Measurements from ENCODE around the gene PTPN13.

Gene PTPN13

DNA sequence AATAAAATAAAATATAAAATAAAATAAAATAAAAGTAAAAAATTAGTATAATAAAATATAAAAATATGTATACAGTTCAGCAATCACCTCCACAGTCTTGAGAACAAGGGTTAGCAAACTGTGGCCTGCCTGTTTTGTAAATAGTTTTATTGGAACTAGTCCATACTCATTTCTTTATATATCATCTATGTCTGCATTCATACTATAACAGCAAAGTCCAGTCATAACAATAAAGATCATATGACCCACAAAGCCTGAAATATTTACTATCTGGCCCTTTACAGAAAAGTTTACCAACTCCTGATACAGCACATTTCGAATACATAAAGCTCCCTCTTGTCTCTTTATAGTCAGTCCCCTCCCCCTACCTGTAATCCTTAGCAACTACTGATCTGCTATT lies 143.1 kb downstream of the PTPN13 start:
- Histone ChIP-seq H3K79me2 (ENCODE audit: insufficient read depth, low read length) (no peaks in the 10 kb centered on the region), H3K4me3 (ENCODE audit: low read depth in 1 of 2, low read length in 2 of 2) (no peak overlapping the region), H3K36me3 (ENCODE audit: insufficient read depth, low read length) (no peaks in the 10 kb centered on the region), H3K27me3 (ENCODE audit: insufficient read depth, low read length, poor library complexity) (no peaks in the 10 kb centered on the region), H3K4me1 (ENCODE audit: insufficient read depth, low read length) (no peaks in the 10 kb centered on the region), H4K20me1 (ENCODE audit: insufficient read depth, low read length) (no peaks in the 10 kb centered on the region), H2AFZ (ENCODE audit: low read depth, low read length) (no peak overlapping the region), H3K9ac (ENCODE audit: low read depth, low read length) (no peak overlapping the region), H3K27ac (ENCODE audit: low read length) (no peak overlapping the region), H3K4me2 (ENCODE audit: insufficient read depth, low read length) (no peak overlapping the region), H3K9me3 (ENCODE audit: insufficient read depth, low read length, severe bottlenecking) (no peaks in the 10 kb centered on the region)
- no peak for DNase-seq
- no peak for TF ChIP-seq EZH2 (IDR thresholded peaks at IDR 0.05; ENCODE audit: borderline replicate concordance, low read depth, low read length, severe bottlenecking)
- TF ChIP-seq, protein P1, sequence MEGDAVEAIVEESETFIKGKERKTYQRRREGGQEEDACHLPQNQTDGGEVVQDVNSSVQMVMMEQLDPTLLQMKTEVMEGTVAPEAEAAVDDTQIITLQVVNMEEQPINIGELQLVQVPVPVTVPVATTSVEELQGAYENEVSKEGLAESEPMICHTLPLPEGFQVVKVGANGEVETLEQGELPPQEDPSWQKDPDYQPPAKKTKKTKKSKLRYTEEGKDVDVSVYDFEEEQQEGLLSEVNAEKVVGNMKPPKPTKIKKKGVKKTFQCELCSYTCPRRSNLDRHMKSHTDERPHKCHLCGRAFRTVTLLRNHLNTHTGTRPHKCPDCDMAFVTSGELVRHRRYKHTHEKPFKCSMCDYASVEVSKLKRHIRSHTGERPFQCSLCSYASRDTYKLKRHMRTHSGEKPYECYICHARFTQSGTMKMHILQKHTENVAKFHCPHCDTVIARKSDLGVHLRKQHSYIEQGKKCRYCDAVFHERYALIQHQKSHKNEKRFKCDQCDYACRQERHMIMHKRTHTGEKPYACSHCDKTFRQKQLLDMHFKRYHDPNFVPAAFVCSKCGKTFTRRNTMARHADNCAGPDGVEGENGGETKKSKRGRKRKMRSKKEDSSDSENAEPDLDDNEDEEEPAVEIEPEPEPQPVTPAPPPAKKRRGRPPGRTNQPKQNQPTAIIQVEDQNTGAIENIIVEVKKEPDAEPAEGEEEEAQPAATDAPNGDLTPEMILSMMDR (IDR thresholded peaks at IDR 0.05; ENCODE audit: borderline replicate concordance, extremely low read depth, low read length, poor library complexity, severe bottlenecking): no peak
- no peak for ATAC-seq (ENCODE audit: insufficient read depth, low read depth)

GRCh38 chr4:86741846-86742245 lies 147.7 kb downstream of the PTPN13 start:
- TF ChIP-seq, protein P1 (IDR thresholded peaks at IDR 0.05; ENCODE audit: borderline replicate concordance, extremely low read depth, low read length, poor library complexity, severe bottlenecking): no peak
- no peak for TF ChIP-seq EZH2 (IDR thresholded peaks at IDR 0.05; ENCODE audit: borderline replicate concordance, low read depth, low read length, severe bottlenecking)
- Histone ChIP-seq H3K79me2 (ENCODE audit: insufficient read depth, low read length) (no peaks in the 10 kb centered on the region), H3K4me3 (ENCODE audit: low read depth in 1 of 2, low read length in 2 of 2) (no peak overlapping the region), H3K9me3 (ENCODE audit: insufficient read depth, low read length, severe bottlenecking) (no peaks in the 10 kb centered on the region), H3K9ac (ENCODE audit: low read depth, low read length) (no peak overlapping the region), H3K36me3 (ENCODE audit: insufficient read depth, low read length) (no peaks in the 10 kb centered on the region), H2AFZ (ENCODE audit: low read depth, low read length) (no peak overlapping the region), H3K4me2 (ENCODE audit: insufficient read depth, low read length) (no peak overlapping the region), H3K27me3 (ENCODE audit: insufficient read depth, low read length, poor library complexity) (no peaks in the 10 kb centered on the region), H3K27ac (ENCODE audit: low read length) (no peak overlapping the region), H3K4me1 (ENCODE audit: insufficient read depth, low read length) (no peaks in the 10 kb centered on the region), H4K20me1 (ENCODE audit: insufficient read depth, low read length) (no peaks in the 10 kb centered on the region)
- DNase-seq: no peak
- ATAC-seq (ENCODE audit: insufficient read depth, low read depth): no peak

- no peak for DNase-seq
- Histone ChIP-seq H3K27me3 (ENCODE audit: insufficient read depth, low read length, poor library complexity) (no peaks in the 10 kb centered on the region), H4K20me1 (ENCODE audit: insufficient read depth, low read length) (no peaks in the 10 kb centered on the region), H3K9me3 (ENCODE audit: insufficient read depth, low read length, severe bottlenecking) (no peaks in the 10 kb centered on the region), H3K4me3 (ENCODE audit: low read depth in 1 of 2, low read length in 2 of 2) (no peak overlapping the region), H3K9ac (ENCODE audit: low read depth, low read length) (no peak overlapping the region), H3K36me3 (ENCODE audit: insufficient read depth, low read length) (no peaks in the 10 kb centered on the region), H3K4me2 (ENCODE audit: insufficient read depth, low read length) (no peak overlapping the region), H3K27ac (ENCODE audit: low read length) (no peak overlapping the region), H3K79me2 (ENCODE audit: insufficient read depth, low read length) (no peaks in the 10 kb centered on the region), H2AFZ (ENCODE audit: low read depth, low read length) (no peak overlapping the region), H3K4me1 (ENCODE audit: insufficient read depth, low read length) (no peaks in the 10 kb centered on the region)
- ATAC-seq (ENCODE audit: insufficient read depth, low read depth): no peak
- TF ChIP-seq, protein P1 (IDR thresholded peaks at IDR 0.05; ENCODE audit: borderline replicate concordance, extremely low read depth, low read length, poor library complexity, severe bottlenecking): no peak
- no peak for TF ChIP-seq EZH2 (IDR thresholded peaks at IDR 0.05; ENCODE audit: borderline replicate concordance, low read depth, low read length, severe bottlenecking)
Observed at GRCh38 chr4:86744570-86744969, 150.5 kb downstream of the PTPN13 start.

DNA sequence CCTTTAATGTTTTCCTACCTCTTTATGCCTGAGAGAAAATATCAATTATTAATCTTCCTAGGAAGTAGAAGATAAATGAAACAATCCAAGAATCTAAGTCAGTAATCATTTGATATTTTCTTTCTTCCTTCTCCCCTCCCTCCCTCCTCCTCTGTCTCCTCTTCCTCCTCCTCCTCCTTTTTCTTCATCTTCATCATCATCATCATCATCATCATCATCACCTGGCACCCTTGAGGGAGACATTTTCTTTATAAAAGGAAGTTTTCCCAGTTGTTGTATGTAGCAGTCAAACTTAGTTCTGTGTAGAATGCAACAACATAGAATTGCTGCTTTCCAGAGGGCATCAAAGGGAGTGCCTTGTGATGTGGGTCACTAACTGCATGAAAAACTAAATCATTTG lies 155.0 kb downstream of the PTPN13 start:
- Histone ChIP-seq H3K79me2 (ENCODE audit: insufficient read depth, low read length) (no peaks in the 10 kb centered on the region), H3K27me3 (ENCODE audit: insufficient read depth, low read length, poor library complexity) (peaks cover 4% of the 10 kb centered on the region), H3K4me2 (ENCODE audit: insufficient read depth, low read length) (no peak overlapping the region), H4K20me1 (ENCODE audit: insufficient read depth, low read length) (no peaks in the 10 kb centered on the region), H3K27ac (ENCODE audit: low read length) (no peak overlapping the region), H3K4me3 (ENCODE audit: low read depth in 1 of 2, low read length in 2 of 2) (no peak overlapping the region), H3K9ac (ENCODE audit: low read depth, low read length) (no peak overlapping the region), H3K36me3 (ENCODE audit: insufficient read depth, low read length) (no peaks in the 10 kb centered on the region), H2AFZ (ENCODE audit: low read depth, low read length) (no peak overlapping the region), H3K9me3 (ENCODE audit: insufficient read depth, low read length, severe bottlenecking) (no peaks in the 10 kb centered on the region), H3K4me1 (ENCODE audit: insufficient read depth, low read length) (no peaks in the 10 kb centered on the region)
- DNase-seq (no peak), ATAC-seq (ENCODE audit: insufficient read depth, low read depth) (no peak)
- no peak for TF ChIP-seq EZH2 (IDR thresholded peaks at IDR 0.05; ENCODE audit: borderline replicate concordance, low read depth, low read length, severe bottlenecking)
- TF ChIP-seq, protein P1 (IDR thresholded peaks at IDR 0.05; ENCODE audit: borderline replicate concordance, extremely low read depth, low read length, poor library complexity, severe bottlenecking): no peak
